Breast epithelium (tissue), 3 donors: ENCODE results near the gene ROR1.

ENCODE experiments used
- CTCF ChIP-seq, 3 donors: fragments of 450-650 bp; IDR thresholded peaks; one replicate each; pipeline ENCODE4 v1.5.1; 2016 to 2017; ENCODE audit warnings: antibody characterized with exemption in 3 of 3, mild to moderate bottlenecking in 3 of 3, moderate library complexity in 3 of 3
- POLR2A ChIP-seq: fragments of 450-650 bp; IDR thresholded peaks from one replicate; pipeline ENCODE4 v1.6.1; 2016; ENCODE audit warnings: antibody characterized with exemption, mild to moderate bottlenecking, moderate library complexity

- no peak for TF ChIP-seq CTCF (IDR thresholded peaks at IDR 0.05)
- no peak for TF ChIP-seq POLR2A
Measured at GRCh38 chr1:64171797-64172281, 398.0 kb downstream of the ROR1 start.
